Liver (tissue), 3 donors: ENCODE measurements around the gene SLC19A2.

Experiments
- FOXA1 ChIP-seq: IDR thresholded peaks from 2 replicates; pipeline ENCODE4 v1.6.1; 2016; ENCODE audit warnings: antibody characterized with exemption
- GABPA ChIP-seq, 2 donors: IDR thresholded peaks in 1 of 2; conservative IDR thresholded peaks in 1 of 2; 2 replicates each; pipeline ENCODE4 v1.6.1; 2016; ENCODE audit warnings: antibody characterized with exemption in 2 of 2, mild to moderate bottlenecking in 1 of 2, moderate library complexity in 1 of 2
- TF ChIP-seq, protein P1 (sequence below): fragments of 150-350 bp; IDR thresholded peaks from 2 replicates; pipeline ENCODE4 v1.5.1; 2017; ENCODE audit warnings: improper control_type of control experiment, low read depth, low read length; ENCODE audit not compliant: missing input control
- TF ChIP-seq, protein P2 (sequence below): IDR thresholded peaks from 2 replicates; pipeline ENCODE4 v1.6.1; 2016; ENCODE audit warnings: antibody characterized with exemption
- TF ChIP-seq, protein P3 (sequence below): IDR thresholded peaks from 2 replicates; pipeline ENCODE4 v1.6.1; 2016; ENCODE audit warnings: antibody characterized with exemption
- donor health status: healthy.
- donor health status: healthy.

DNA sequence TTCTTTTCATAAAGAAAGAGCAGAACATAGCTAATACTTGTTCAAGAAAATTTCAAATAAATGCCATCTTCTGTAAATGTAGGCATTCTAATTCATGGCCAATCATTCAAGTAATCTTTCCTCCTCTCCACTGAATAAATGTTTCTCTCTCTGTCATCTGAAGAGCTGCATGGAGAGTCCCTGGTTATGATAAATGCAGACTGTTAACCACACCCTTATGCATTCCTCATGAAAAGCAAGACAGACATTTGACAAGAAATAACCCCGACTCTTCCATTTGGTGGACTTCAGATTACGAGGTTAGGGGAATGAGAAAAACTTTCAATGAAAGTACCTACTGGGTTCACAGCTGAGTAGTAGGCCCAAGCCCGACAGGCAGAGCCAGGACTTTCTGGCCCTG, 44.7 kb upstream of the SLC19A2 start:
- TF ChIP-seq, protein P1, sequence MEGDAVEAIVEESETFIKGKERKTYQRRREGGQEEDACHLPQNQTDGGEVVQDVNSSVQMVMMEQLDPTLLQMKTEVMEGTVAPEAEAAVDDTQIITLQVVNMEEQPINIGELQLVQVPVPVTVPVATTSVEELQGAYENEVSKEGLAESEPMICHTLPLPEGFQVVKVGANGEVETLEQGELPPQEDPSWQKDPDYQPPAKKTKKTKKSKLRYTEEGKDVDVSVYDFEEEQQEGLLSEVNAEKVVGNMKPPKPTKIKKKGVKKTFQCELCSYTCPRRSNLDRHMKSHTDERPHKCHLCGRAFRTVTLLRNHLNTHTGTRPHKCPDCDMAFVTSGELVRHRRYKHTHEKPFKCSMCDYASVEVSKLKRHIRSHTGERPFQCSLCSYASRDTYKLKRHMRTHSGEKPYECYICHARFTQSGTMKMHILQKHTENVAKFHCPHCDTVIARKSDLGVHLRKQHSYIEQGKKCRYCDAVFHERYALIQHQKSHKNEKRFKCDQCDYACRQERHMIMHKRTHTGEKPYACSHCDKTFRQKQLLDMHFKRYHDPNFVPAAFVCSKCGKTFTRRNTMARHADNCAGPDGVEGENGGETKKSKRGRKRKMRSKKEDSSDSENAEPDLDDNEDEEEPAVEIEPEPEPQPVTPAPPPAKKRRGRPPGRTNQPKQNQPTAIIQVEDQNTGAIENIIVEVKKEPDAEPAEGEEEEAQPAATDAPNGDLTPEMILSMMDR, result no peak
- TF ChIP-seq, protein P2, sequence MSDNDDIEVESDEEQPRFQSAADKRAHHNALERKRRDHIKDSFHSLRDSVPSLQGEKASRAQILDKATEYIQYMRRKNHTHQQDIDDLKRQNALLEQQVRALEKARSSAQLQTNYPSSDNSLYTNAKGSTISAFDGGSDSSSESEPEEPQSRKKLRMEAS, result no peak
- no peak for TF ChIP-seq GABPA (IDR thresholded peaks at IDR 0.05 in 1 of 2, conservative IDR thresholded peaks at IDR 0.05 in 1 of 2)
- TF ChIP-seq FOXA1, result no peak
- TF ChIP-seq, protein P3, sequence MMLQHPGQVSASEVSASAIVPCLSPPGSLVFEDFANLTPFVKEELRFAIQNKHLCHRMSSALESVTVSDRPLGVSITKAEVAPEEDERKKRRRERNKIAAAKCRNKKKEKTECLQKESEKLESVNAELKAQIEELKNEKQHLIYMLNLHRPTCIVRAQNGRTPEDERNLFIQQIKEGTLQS, result no peak
